HG03571 (cell line): Measurements from ENCODE around the gene CATSPERZ.

Experiments
- ATAC-seq: cut with Tn5 transposase; IDR thresholded peaks from one replicate; pipeline ENCODE4 v1.9.1; 2021; ENCODE audit not compliant: unreplicated experiment

Gene CATSPERZ, protein sequence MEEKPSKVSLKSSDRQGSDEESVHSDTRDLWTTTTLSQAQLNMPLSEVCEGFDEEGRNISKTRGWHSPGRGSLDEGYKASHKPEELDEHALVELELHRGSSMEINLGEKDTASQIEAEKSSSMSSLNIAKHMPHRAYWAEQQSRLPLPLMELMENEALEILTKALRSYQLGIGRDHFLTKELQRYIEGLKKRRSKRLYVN

DNA sequence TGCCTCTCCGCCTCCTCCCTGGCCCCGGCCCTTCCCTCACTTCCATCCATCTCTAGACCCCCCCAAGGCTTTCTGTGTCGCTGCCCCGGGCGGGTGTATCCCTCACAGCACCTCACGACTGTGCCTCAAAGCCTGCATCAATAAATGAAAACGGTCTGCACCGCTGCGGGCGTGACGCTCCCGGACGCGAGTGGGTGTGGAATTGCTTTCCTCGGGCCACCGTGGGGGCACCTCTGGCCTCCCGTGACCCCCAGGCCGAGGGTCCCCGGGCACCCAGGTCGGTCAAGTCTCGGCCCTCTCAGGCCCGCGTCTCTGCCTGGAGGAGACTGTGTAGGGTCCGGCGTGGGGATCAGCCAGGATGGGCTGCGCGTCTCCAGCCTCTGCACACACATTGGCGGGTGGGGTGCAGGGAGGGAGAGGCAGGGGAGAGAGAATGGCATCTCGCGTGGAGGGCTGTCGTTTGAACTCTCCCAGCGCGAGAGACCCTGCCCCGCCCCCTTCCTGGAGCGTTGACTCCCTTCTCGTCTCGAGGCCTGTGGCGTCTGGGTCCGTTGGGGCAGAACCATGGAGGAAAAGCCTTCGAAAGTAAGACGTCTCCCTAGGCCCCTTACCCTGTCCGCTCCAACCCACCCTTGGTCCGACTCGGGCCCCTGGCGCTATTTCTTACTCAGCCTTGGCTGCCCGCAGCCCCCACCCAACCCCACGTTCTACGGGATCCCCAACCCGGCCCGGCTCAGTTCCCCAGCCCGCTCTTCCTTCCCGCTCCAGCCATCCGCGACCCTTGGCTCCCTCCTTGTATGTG lies at the start of gene CATSPERZ:
CATSPERZ (plus strand) TSS at position 512 of the 802 bp plus-strand sequence; CDS start at position 565, 53 bp downstream.
- no peak for ATAC-seq

DNA sequence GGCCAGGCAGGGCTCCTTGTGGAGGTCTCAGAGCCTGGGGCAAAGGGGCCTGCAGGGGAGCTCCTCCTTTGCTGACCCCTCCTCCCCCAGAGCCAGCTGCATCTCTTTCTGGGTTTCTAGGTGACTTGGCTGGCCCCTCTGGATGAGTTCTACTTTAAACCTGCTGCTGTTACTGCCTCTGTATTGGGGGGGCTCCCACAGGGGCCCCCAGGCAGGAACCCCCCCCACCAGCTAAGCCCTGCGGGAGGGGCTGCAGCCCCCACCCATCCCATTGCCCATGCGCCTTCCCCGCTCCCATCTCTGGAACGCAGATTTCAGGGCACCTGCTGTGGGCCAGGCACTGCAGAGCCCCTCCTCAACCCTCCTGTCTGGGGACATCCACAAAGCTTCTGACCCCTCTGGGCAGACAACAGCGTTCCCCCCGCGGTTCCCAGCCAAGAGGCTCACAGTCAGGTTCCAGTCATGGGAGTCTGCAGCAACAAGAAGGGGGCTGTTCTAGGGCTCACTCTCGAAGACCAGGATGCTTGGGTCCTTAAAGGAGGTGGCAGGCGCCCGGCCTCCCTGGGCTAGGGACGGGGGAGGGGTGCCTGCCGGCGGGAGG lies 49.6 kb upstream of the CATSPERZ start:
- no peak for ATAC-seq

DNA sequence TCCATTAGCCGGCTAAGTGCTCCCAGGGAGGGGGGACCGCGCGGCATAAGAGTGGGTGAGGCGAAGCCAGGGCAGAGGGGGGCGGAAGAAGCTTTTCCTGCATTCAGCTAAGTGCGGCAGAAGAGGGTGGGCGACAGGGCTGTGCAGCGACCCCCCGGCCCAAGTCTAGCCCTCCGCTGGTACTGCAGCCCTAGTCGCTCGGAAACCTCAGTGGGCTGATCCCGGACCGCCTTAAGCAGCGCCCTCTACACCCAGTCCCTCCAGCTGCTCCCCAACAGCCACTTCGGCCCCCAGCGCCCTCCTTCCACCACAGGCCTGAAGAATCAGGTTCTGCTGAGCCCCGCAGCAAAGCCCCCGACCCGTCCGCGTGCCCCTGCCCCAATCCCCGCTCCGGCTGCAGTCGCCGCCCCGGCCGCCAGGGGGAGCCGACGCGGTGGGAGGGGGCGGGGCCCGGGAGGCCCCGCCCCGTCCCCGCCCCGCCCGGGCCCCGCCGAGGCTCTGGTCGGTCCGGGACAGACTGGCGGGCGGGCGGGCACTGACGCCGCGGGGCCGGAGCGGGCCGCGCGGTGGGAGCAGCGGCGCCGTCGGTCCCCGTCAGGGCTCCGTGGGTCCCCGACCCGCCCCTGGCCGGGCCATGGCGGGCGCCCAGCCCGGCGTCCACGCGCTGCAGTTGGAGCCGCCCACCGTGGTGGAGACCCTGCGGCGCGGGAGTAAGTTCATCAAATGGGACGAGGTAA lies 49.0 kb upstream of the CATSPERZ start, which contains the start of gene PLCB3:
PLCB3 (plus strand) TSS at position 515 of the 737 bp plus-strand sequence; CDS start at position 635, 120 bp downstream.
- no peak for ATAC-seq

DNA sequence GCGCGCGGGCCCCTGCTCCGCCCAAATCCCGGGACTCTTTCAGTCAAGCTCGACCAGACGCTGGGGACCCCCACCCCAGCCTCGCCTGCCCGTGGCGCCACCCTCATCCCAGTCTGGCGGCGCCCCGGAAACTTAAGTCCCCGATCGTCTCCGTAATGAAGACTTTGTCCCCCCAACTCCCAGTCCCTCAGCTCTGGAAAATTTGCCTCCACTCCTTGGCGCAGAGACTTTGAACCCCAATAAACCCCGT lies 48.5 kb upstream of the CATSPERZ start:
- no peak for ATAC-seq

DNA sequence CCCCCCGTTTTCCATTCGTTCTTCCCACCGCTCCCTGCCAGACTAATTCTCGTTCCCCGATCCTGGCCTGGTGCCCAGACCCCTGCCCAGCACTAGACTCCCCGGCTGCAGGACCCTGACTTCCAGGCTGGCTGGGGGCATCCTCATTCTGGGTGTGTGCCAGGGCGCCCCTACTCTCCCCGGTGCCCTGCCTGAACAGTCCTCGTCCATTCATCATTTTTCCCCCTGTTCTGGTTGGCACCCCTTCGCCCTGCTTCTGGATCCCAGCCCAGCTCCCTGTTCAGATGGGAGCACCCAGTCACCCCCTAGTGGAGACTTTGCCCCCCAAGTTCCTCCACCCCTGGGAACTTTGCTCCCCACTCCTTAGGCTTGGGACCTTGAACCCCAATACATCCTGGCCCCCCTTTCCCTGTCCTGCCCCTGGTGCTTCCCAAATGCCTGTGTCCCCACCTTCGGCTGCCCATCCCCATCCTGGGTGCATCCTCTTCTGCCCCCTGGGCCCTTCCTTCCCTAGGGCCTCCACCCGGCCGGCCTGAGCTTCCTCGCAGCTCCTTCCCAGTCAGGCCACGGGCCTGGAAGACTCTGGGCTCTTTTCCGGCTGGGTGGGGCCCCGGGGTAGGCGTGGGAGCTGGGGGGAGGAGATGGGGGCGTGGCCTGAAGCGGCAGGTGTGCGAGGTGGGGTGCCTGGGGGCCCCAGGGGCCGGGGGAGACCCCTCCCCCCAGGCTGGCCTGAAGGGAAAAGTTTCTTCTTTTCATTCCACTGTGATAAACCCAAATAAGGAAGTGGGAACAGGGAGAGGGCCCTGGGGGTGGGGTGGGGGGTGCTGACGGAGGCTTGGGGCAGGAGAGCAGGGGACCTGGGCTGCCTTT lies 47.9 kb upstream of the CATSPERZ start:
- ATAC-seq, result no peak

DNA sequence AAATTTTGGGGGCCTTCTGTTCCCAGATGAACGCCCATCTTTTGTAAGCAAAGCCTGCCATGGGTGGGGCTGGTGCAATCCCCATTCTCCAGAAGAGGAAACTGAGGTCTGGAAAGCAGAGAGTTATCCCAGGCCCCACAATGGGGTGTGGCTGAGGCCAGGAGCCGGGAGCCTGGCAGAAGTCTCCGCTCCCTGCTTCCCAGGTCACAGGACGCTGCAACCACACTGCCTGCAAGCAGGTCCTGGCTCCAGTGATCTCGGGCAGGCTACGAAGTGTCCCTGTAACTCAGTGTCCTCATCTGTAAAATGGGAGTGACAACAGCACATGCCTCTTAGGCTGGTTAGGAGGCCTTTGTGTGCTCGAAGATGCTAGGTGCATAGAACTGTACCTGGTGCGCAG lies 47.1 kb upstream of the CATSPERZ start:
- ATAC-seq, result no peak

DNA sequence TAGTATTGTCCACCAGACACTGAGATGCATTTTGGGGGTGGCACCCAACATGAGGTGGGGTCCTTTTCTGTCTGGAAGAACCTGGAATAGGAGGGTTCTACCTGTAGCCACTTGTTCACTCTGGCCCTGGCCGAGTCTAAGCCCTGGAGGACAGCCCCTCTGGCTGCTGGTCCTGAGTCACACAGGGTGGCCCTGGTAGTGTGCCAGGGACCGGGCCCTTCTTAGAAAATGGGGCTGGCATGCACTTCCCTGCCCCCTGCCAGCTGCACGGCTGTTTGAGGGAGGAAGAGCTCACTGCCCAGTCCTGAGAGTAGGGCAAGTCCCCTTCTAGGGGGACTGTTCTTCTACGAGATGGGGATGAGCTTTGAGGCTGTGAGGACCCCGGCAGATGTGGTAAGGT lies 46.7 kb upstream of the CATSPERZ start:
- no peak for ATAC-seq

DNA sequence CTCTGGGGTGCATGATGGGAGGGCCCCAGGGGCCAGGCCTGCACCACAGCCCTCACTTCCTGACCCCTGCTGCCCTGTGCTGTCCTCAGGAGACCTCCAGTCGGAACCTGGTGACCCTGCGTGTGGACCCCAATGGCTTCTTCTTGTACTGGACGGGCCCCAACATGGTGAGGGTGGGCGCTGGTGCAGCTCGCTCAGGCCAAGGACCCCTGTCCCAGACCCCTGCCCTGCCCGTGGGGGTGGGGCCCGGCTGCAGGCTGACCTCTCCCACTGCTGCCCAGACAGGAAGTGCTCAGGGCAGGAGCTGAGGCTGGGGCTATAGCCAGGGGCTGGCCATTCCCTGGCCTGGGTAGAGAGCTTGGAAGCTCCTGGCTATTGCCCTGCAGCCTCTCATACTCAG lies 45.8 kb upstream of the CATSPERZ start:
- no peak for ATAC-seq

DNA sequence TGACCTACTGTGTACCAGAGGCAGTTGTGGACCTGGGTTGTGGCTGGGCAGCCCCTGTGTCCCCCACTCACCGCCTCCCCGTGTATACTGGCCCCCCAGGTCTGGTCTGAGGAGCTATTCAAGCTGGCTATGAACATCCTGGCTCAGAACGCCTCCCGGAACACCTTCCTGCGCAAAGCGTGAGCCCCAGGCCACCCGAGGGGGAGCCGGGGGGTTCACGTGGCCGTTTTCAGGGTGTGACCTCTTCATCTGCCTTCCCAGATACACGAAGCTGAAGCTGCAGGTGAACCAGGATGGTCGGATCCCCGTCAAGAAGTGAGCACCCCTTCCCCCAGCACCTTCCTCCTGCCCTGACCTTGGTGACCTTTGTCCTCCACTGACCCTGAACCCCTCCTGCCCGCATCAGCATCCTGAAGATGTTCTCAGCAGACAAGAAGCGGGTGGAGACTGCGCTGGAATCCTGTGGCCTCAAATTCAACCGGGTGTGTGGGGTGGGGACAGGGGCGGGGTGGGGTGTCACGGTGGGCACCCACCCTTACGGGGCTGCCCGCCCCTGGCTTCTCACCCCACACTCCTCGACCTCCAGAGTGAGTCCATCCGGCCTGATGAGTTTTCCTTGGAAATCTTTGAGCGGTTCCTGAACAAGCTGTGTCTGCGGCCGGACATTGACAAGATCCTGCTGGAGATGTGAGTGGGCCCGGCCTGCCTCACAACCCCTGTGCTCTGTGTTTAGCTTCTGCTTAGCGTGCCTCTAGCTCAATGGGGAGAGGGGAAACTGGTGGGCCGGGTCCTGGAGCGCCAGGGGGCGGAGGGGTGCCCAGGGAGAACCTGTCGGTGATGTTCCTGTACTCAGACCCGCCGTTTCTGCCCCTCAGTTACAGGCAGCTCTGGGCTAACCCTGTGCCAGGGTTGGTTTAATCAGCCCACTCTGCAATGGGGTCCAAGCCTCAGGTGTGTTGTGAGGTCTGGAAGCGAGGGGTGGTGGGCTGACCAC lies 44.7 kb upstream of the CATSPERZ start:
- ATAC-seq, result no peak

DNA sequence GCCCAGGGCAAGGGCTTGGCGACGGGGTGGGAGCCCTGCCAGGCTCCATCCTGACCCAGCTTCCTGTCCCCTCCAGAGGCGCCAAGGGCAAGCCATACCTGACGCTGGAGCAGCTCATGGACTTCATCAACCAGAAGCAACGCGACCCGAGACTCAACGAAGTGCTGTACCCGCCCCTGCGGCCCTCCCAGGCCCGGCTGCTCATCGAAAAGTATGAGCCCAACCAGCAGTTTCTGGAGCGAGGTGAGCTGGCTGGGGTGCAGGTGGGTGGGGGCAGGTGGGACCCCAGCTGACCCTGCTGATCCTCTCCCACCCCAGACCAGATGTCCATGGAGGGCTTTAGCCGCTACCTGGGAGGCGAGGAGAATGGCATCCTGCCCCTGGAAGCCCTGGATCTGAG lies 43.9 kb upstream of the CATSPERZ start:
- no peak for ATAC-seq

DNA sequence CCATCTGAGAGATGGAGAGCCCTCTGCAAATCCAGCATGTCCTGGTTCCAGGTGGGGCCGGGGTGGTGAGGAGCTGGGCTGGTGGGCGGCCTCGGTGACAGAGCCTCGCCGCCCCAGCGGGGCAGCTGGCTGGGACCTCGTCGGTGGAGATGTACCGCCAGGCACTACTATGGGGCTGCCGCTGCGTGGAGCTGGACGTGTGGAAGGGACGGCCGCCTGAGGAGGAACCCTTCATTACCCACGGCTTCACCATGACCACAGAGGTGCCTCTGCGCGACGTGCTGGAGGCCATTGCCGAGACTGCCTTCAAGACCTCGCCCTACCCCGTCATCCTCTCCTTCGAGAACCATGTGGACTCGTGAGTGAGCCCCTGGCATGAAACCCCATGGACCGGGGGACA lies 41.8 kb upstream of the CATSPERZ start:
- ATAC-seq, result no peak

DNA sequence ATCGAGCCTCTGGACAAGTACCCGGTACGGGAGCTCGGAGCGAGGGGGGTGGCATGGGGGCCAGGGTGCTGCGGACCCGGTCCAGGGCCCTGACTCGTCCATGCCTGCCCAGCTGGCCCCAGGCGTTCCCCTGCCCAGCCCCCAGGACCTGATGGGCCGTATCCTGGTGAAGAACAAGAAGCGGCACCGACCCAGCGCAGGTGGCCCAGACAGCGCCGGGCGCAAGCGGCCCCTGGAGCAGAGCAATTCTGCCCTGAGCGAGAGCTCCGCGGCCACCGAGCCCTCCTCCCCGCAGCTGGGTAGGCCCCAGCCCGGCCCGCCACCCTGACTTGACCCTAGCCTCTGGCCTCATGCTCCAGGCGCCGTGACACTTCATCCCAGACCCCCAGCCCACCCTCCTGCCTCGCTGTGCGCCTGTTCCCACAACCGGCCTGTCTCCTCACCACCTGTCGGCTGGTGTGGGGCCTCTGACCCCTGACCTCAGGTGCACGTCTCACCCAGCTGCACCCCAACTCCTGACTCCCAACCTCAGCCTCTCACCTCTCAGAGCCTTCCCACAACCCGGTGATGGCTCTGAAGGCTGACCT lies 41.1 kb upstream of the CATSPERZ start:
- no peak for ATAC-seq

DNA sequence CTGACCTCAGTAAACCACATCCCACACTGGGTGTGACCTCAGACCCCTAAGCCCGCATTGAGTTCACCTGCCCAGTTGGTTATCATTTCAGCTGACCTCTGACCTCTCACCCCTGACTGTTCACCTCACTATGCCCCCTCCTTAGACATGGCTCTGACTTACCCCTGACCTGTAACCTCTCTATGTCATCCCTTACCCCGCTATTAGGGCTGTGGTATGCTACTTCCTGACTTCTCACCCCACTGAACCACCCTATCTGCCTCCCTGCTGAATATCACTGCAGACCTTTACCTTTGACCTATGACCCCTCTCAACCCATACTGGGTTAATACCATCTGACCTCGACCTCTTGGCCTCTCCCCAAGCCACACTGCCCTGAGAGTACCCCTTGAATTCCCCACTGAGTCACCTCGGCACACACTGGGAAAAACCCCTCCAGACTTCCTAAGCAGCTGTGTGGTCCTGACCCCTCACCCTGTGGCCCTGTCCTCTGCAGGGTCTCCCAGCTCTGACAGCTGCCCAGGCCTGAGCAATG lies 40.6 kb upstream of the CATSPERZ start:
- no peak for ATAC-seq

DNA sequence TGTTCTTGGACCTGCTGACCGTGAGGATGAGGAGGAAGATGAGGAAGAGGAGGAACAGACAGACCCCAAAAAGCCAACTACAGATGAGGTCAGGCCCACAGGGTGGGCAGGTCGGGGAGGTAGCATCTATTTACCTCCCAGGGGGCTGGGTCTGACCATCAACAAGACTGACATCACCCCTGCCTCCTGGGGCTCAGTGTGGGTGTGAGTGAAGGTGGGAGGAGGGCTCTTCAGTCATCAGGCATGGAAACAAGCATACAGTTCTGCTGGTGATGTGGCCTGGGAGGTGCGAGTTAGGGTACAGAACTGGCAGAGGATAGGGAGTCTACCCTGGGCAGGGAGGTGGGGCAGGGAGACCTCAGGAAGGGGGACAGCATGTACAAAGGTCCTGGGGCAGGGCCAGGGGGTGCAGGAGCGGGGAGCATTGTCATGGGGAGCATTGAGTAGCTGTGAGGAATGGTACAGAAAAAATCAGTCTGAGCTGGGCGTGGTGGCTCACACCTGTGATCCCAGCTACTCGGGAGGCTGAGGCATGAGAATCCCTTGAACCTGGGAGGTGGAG lies 39.9 kb upstream of the CATSPERZ start:
- ATAC-seq, result no peak

DNA sequence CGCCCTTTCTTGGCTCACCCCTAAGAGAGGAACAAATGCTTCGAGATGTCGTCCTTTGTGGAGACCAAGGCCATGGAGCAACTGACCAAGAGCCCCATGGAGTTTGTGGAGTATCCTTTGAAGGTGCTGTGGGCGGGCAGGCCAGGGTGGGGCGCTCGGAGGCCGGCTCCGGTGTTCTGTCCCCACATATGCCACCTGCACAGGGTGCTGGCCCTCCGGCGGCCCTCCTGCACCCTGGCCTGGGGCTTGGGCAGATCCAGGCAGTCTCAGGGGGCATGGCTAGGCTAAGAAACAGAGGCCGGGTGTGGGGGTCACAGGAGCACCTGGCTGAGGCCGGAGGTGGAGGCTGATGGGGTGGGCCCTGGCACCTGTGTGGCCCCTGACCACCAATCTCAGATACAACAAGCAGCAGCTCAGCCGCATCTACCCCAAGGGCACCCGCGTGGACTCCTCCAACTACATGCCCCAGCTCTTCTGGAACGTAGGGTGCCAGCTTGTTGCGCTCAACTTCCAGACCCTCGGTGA lies 38.5 kb upstream of the CATSPERZ start:
- ATAC-seq, result no peak

DNA sequence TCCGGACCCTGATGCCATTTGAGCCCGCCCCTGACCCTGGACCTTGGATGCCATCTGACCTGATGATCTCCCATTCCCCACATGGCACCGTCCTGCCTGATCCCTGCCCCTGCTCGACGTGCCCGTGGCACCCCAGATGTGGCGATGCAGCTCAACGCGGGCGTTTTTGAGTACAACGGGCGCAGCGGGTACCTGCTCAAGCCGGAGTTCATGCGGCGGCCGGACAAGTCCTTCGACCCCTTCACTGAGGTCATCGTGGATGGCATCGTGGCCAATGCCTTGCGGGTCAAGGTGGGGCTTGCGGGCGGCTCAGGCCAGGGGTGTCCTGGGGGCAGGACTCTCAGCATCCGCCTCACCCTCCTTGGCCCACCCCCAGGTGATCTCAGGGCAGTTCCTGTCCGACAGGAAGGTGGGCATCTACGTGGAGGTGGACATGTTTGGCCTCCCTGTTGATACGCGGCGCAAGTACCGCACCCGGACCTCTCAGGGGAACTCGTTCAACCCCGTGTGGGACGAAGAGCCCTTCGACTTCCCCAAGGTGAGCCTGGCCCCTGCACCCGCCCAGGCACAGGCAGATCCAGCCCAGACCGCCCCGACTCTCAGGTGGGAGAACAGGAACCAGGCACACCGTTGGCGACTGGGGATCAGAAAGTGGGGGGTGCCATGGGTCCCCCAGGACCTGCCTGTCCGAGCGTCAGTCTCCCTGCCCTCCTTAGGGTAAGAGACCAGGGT lies 37.7 kb upstream of the CATSPERZ start:
- no peak for ATAC-seq

DNA sequence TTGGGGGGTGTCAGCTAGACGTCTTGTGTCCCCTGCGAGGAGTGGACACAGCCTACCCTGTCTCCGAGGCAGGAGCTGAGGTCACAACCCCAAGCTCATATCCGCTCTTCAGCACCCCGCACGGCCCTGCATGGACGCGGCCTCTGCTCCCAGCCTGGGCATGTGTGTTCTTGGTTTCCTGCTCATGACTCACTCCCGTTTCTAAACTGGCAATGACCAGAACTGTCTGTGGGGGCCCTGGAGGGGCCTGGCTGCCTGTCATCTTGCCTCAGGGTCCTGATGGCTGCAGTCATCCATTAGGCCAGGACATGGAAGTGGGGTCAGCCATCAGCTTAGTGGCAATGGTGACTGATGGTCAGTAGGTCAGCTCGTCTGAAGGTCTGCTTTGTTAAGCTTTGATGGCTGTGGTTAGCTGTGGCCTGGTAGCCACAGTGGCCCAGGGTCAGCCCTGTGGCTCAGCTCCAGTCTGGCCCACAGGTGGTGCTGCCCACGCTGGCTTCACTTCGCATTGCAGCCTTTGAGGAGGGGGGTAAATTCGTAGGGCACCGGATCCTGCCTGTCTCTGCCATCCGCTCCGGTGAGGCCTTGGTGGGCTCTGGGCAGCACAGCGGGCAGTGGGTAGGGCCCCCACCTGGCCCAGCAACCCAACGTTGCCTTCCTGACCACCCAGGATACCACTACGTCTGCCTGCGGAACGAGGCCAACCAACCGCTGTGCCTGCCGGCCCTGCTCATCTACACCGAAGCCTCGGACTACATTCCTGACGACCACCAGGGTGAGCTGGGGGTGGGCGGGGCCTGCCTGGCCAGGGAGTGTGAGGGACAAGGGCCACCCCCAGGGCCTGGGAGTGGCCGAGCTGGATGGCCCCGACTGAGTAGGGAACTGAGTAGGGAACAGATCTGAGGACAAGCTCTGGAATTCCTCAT lies 36.9 kb upstream of the CATSPERZ start:
- no peak for ATAC-seq
